ENCODE data around the gene KCNA5. TPM values are rescaled to one million over a fixed set of nuclear protein-coding genes. Genes with fewer than 3 reads are reported as not detected.

Gene KCNA5
- total RNA-seq, 1 donor from 2014 or later: 1.2 TPM

DNA sequence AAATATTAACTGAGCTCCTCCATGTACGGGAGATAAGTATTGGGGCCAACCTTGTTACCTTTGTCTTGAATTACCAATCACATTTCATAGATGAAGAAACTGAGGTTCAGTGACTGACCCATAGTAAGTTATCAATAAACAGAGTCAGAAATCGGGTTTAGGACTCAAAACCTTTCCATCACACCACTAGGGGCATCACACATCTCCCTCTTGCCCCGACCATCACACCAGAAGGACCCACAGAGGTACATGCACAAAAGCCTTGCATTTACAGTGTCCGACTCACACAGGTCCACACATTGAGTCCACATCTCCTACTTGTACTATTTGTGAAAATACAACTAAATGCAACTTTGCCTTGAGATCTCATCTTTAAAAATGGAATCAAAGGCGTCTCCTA is 29.4 kb downstream of the KCNA5 start:
- Mint-ChIP-seq H3K27me3 (ENCODE audit: unreplicated experiment) (peaks cover 3% of the 10 kb centered on the region), H3K4me1 (ENCODE audit: unreplicated experiment) (no peaks in the 10 kb centered on the region), H3K4me3 (ENCODE audit: unreplicated experiment) (no peak overlapping the region), H3K9me3 (ENCODE audit: unreplicated experiment) (no peaks in the 10 kb centered on the region), H3K36me3 (ENCODE audit: low read depth, unreplicated experiment) (no peaks in the 10 kb centered on the region), H3K27ac (ENCODE audit: unreplicated experiment) (no peak overlapping the region)
- no peak for DNase-seq (ENCODE audit: low spot score)
- TF ChIP-seq, protein P1, sequence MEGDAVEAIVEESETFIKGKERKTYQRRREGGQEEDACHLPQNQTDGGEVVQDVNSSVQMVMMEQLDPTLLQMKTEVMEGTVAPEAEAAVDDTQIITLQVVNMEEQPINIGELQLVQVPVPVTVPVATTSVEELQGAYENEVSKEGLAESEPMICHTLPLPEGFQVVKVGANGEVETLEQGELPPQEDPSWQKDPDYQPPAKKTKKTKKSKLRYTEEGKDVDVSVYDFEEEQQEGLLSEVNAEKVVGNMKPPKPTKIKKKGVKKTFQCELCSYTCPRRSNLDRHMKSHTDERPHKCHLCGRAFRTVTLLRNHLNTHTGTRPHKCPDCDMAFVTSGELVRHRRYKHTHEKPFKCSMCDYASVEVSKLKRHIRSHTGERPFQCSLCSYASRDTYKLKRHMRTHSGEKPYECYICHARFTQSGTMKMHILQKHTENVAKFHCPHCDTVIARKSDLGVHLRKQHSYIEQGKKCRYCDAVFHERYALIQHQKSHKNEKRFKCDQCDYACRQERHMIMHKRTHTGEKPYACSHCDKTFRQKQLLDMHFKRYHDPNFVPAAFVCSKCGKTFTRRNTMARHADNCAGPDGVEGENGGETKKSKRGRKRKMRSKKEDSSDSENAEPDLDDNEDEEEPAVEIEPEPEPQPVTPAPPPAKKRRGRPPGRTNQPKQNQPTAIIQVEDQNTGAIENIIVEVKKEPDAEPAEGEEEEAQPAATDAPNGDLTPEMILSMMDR (IDR thresholded peaks at IDR 0.05; ENCODE audit: unreplicated experiment): no peak

DNA sequence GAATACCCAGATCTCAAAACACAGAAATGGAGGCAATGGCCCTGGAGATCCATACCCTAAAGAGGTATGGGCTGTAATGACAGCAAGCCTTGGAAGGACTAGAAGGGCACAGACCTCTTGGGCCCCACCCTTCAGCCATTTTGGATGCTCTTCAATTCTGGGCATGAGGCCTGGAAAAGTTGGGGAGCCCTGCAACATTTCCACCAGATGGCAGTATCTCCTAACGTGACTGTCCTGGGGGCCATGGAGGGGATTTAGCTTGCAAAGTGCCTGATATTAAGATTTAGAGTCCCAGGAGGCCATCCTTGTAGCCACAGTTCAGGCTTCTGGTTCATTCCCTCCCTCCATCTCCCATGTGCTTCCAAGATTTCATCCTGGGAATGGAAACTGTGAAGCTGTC is 30.2 kb downstream of the KCNA5 start:
- no peak for DNase-seq (ENCODE audit: low spot score)
- peaks cover 3% of the 10 kb centered on the region for H3K27me3 Mint-ChIP-seq (ENCODE audit: unreplicated experiment)
- H3K4me1 Mint-ChIP-seq (ENCODE audit: unreplicated experiment): no peaks in the 10 kb centered on the region
- no peaks in the 10 kb centered on the region for H3K36me3 Mint-ChIP-seq (ENCODE audit: low read depth, unreplicated experiment)
- no peak overlapping the region for H3K4me3 Mint-ChIP-seq (ENCODE audit: unreplicated experiment)
- TF ChIP-seq, protein P1 (IDR thresholded peaks at IDR 0.05; ENCODE audit: unreplicated experiment): no peak
- no peak overlapping the region for H3K27ac Mint-ChIP-seq (ENCODE audit: unreplicated experiment)
- H3K9me3 Mint-ChIP-seq (ENCODE audit: unreplicated experiment): no peaks in the 10 kb centered on the region

DNA sequence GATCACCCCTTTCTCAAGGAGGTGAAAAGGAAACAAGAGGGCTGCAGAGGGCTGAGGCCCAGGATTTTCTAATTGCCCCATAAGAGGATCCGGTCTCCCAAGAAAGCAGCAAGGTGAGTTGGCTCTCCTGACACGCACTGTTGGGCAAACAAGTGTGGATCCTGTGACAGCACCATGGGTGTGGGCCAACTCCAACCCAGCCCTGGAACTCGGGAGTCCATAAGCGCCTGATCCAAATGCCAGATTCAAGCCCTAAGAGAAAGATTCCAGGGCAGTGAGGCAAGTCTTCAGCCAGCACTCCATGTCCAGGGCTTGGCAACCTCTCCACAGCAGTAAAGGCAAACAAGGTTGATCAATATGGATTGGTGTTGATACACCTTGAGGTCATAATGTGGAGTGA is 33.1 kb downstream of the KCNA5 start:
- Mint-ChIP-seq H3K4me3 (ENCODE audit: unreplicated experiment) (no peak overlapping the region), H3K4me1 (ENCODE audit: unreplicated experiment) (no peaks in the 10 kb centered on the region), H3K27me3 (ENCODE audit: unreplicated experiment) (peaks cover 3% of the 10 kb centered on the region), H3K36me3 (ENCODE audit: low read depth, unreplicated experiment) (no peaks in the 10 kb centered on the region), H3K27ac (ENCODE audit: unreplicated experiment) (no peak overlapping the region), H3K9me3 (ENCODE audit: unreplicated experiment) (no peaks in the 10 kb centered on the region)
- TF ChIP-seq, protein P1 (IDR thresholded peaks at IDR 0.05; ENCODE audit: unreplicated experiment): no peak
- DNase-seq (ENCODE audit: low spot score): no peak

DNA sequence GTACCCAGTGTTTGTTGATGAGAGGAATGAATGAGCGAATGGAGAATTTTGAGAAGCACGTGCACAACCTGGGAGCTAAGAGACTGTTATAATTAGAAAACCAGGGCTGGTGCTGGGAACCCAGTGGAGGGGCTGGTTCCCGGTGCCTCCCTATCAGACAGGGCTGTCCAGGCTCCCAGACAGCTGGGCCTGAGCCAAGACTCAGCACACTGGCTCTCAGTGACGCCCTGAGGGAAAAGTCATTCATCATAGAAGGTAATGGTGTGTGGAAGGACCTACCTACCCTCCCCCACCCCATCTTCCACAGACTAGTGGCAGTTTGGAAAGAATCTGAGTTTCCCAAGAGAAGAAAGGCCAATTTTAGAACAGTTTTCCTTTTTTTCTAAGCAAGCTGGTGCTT is 34.7 kb downstream of the KCNA5 start:
- no peak overlapping the region for H3K4me3 Mint-ChIP-seq (ENCODE audit: unreplicated experiment)
- TF ChIP-seq, protein P1 (IDR thresholded peaks at IDR 0.05; ENCODE audit: unreplicated experiment): no peak
- H3K27ac Mint-ChIP-seq (ENCODE audit: unreplicated experiment): no peak overlapping the region

DNA sequence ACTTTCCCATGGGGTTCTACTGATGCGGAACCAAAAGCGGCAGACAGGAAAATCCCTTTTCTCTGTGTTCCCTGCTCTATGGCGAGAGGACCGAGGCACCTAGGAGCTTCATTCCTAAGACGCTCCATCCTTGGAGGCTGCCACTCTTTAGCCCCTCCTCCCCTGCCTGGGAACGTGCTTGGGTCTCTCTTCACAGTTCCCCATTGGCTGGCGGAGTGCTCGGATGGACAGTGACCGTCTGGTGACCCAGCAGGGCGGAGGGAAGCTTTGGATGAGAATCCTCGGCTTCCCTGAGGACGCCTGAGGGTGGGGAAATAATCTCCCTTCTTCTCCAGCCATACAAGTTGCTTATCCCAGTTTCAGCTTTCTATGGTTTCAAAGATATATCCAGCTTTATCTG is 37.3 kb downstream of the KCNA5 start:
- H3K36me3 Mint-ChIP-seq (ENCODE audit: low read depth, unreplicated experiment): no peaks in the 10 kb centered on the region
- TF ChIP-seq, protein P1 (IDR thresholded peaks at IDR 0.05; ENCODE audit: unreplicated experiment): no peak
- peaks cover 5% of the 10 kb centered on the region for H3K27me3 Mint-ChIP-seq (ENCODE audit: unreplicated experiment)
- no peak overlapping the region for H3K27ac Mint-ChIP-seq (ENCODE audit: unreplicated experiment)
- H3K9me3 Mint-ChIP-seq (ENCODE audit: unreplicated experiment): no peaks in the 10 kb centered on the region
- no peak for DNase-seq (ENCODE audit: low spot score)
- H3K4me3 Mint-ChIP-seq (ENCODE audit: unreplicated experiment): no peak overlapping the region
- no peaks in the 10 kb centered on the region for H3K4me1 Mint-ChIP-seq (ENCODE audit: unreplicated experiment)

More for the DNA sequence above, 34.7 kb downstream of the KCNA5 start:
- DNase-seq (ENCODE audit: low spot score): no peak
- Mint-ChIP-seq H3K4me1 (ENCODE audit: unreplicated experiment) (no peaks in the 10 kb centered on the region), H3K9me3 (ENCODE audit: unreplicated experiment) (no peaks in the 10 kb centered on the region), H3K27me3 (ENCODE audit: unreplicated experiment) (peaks cover 5% of the 10 kb centered on the region), H3K36me3 (ENCODE audit: low read depth, unreplicated experiment) (no peaks in the 10 kb centered on the region)
